Gastrocnemius medialis (tissue), 4 donors: ENCODE results near the gene PLD5. TPM values are rescaled to one million over a fixed set of nuclear protein-coding genes. Genes with fewer than 3 reads are reported as not detected.

ENCODE experiments used
- ATAC-seq, 2 donors: fragments of 150-250 bp; one replicate each; pipeline ENCODE4 v1.9.1; 2016
- DNase-seq, 2 donors: peaks; one replicate each; pipeline ENCODE4 v3.0.0-alpha.2; 2019
- H3K27ac ChIP-seq, 4 donors: fragments of 200-600 bp; sonication (generic); 1 replicate in 1 of 4; 2 replicates in 3 of 4; pipeline ENCODE4 v1.5.1; 2016 to 2018; ENCODE audit warnings: mild to moderate bottlenecking in 2 of 4, moderate library complexity in 1 of 4
- H3K27me3 ChIP-seq, 3 donors: fragments of 200-600 bp; sonication (generic) in 2 of 3; 1 replicate in 1 of 3; 2 replicates in 2 of 3; pipeline versions ENCODE4 v1.5.1 to v1.6.0; 2016 to 2019; ENCODE audit warnings: mild to moderate bottlenecking in 1 of 3, moderate library complexity in 1 of 3
- H3K36me3 ChIP-seq, 2 donors: fragments of 200-600 bp; sonication (generic) in 1 of 2; one replicate each; pipeline ENCODE4 v1.5.1; 2017 to 2018
- H3K4me1 ChIP-seq, 2 donors: fragments of 200-600 bp; sonication (generic) in 1 of 2; one replicate each; pipeline ENCODE4 v1.5.1; 2016 to 2017; ENCODE audit warnings: mild to moderate bottlenecking in 2 of 2
- H3K4me3 ChIP-seq, 4 donors: fragments of 200-600 bp; sonication (generic) in 3 of 4; 1 replicate in 1 of 4; 2 replicates in 3 of 4; pipeline ENCODE4 v1.5.1; 2016 to 2019; ENCODE audit warnings: mild to moderate bottlenecking in 2 of 4
- H3K9me3 ChIP-seq, 3 donors: fragments of 200-600 bp; sonication (generic) in 2 of 3; 1 replicate in 1 of 3; 2 replicates in 2 of 3; pipeline ENCODE4 v1.5.1; 2016 to 2019
- CTCF ChIP-seq, 5 experiments: fragments of 450-650 bp in 3 of 5; fragments of 200-600 bp in 2 of 5; sonication (generic) in 2 of 5; IDR thresholded peaks in 4 of 5; conservative IDR thresholded peaks in 1 of 5; 1 replicate in 4 of 5; 2 replicates in 1 of 5; pipeline ENCODE4 v1.5.1; 2016 to 2019; ENCODE audit warnings: antibody characterized with exemption in 5 of 5, mild to moderate bottlenecking in 3 of 5, moderate library complexity in 3 of 5
- POLR2A ChIP-seq, 2 donors: fragments of 450-650 bp; IDR thresholded peaks; one replicate each; pipeline ENCODE4 v1.6.1; 2017; ENCODE audit warnings: antibody characterized with exemption in 2 of 2, mild to moderate bottlenecking in 2 of 2, moderate library complexity in 2 of 2
- in situ Hi-C, 4 donors: fragments of 200-750 bp; cut with MboI; loops; one replicate each; pipeline versions ENCODE4 v1.15.0 to v1.8.0; 2017; ENCODE audit warnings: low sequenced_read_pairs in 4 of 4
- intact Hi-C: fragments of 100-400 bp; cut with DNase I; formaldehyde crosslinking; loops from one replicate; pipeline ENCODE4 v1.15.1; 2023; ENCODE audit warnings: low total_unique reads
- total RNA-seq, 4 donors: library from RNA; depleted of rRNA; stranded (reverse); fragments of >200 nt; gene quantifications; one replicate each; pipeline versions ENCODE4 v1.1.0 to v1.2.3, GENCODE V29; 2016

The PLD5 gene
- total RNA-seq, 4 donors from 2014 or later, result 0.04 TPM; not detected in 3

GRCh38 chr1:242556759-242557158 is 32.3 kb upstream of the PLD5 start:
- no peak for DNase-seq
- Histone ChIP-seq H3K36me3 (no peaks in the 10 kb centered on the region), H3K27me3 (no peaks in the 10 kb centered on the region), H3K4me1 (no peaks in the 10 kb centered on the region), H3K27ac (no peak overlapping the region), H3K9me3 (no peaks in the 10 kb centered on the region), H3K4me3 (no peak overlapping the region)
- intact Hi-C loops (no loop called here), in situ Hi-C loops (no loop called here)
- ATAC-seq, result no peak
- no peak for TF ChIP-seq CTCF (IDR thresholded peaks at IDR 0.05 in 4 of 5, conservative IDR thresholded peaks at IDR 0.05 in 1 of 5)
- no peak for TF ChIP-seq POLR2A (IDR thresholded peaks at IDR 0.05)

- in situ Hi-C loops, result no loop called here
- Histone ChIP-seq H3K36me3 (no peaks in the 10 kb centered on the region), H3K9me3 (no peaks in the 10 kb centered on the region), H3K27ac (no peak overlapping the region), H3K4me1 (no peaks in the 10 kb centered on the region), H3K27me3 (no peaks in the 10 kb centered on the region), H3K4me3 (no peak overlapping the region)
- ATAC-seq (no peak), DNase-seq (no peak)
- intact Hi-C loops, result no loop called here
- no peak for TF ChIP-seq POLR2A (IDR thresholded peaks at IDR 0.05)
- no peak for TF ChIP-seq CTCF (IDR thresholded peaks at IDR 0.05 in 4 of 5, conservative IDR thresholded peaks at IDR 0.05 in 1 of 5)
Observed at GRCh38 chr1:242556276-242556675, 31.8 kb upstream of the PLD5 start.

GRCh38 chr1:242554577-242554976 is 30.1 kb upstream of the PLD5 start:
- TF ChIP-seq POLR2A (IDR thresholded peaks at IDR 0.05) (no peak), CTCF (IDR thresholded peaks at IDR 0.05 in 4 of 5, conservative IDR thresholded peaks at IDR 0.05 in 1 of 5) (no peak)
- intact Hi-C loops, result no loop called here
- ATAC-seq, result no peak
- no peaks in the 10 kb centered on the region for H3K36me3 ChIP-seq
- no peak overlapping the region for H3K4me3 ChIP-seq
- H3K9me3 ChIP-seq, result no peaks in the 10 kb centered on the region
- no peaks in the 10 kb centered on the region for H3K27me3 ChIP-seq
- DNase-seq, result no peak
- H3K27ac ChIP-seq, result no peak overlapping the region
- in situ Hi-C loops, result no loop called here
- H3K4me1 ChIP-seq, result no peaks in the 10 kb centered on the region

- DNase-seq (no peak), ATAC-seq (no peak)
- H3K27ac ChIP-seq, result no peak overlapping the region
- no peaks in the 10 kb centered on the region for H3K27me3 ChIP-seq
- in situ Hi-C loops (no loop called here), intact Hi-C loops (no loop called here)
- no peak for TF ChIP-seq CTCF (IDR thresholded peaks at IDR 0.05 in 4 of 5, conservative IDR thresholded peaks at IDR 0.05 in 1 of 5)
- H3K36me3 ChIP-seq, result no peaks in the 10 kb centered on the region
- no peak overlapping the region for H3K4me3 ChIP-seq
- no peaks in the 10 kb centered on the region for H3K9me3 ChIP-seq
- no peaks in the 10 kb centered on the region for H3K4me1 ChIP-seq
Observed at GRCh38 chr1:242546849-242547729, 22.6 kb upstream of the PLD5 start.
